HepG2 (cell line): ENCODE results near the gene HSPB9. TPM values are rescaled to one million over a fixed set of nuclear protein-coding genes. Genes with fewer than 3 reads are reported as not detected.

Source experiments
- ATAC-seq: fragments of 200-7000 bp; cut with Tn5 transposase; 3 replicates; pipeline ENCODE4 v1.9.1; 2020; ENCODE audit warnings: mild to moderate bottlenecking, moderate library complexity
- BruUV-seq: library from RNA; stranded (reverse); fragments of 400-500 nt; replicated peaks from 2 replicates; lab custom pipeline; 2021; lab: Mats Ljungman, UMichigan
- CTCF ChIA-PET: fragments of 300-600 bp; formaldehyde crosslinking; extraction: SDS; loops from one replicate; lab custom pipeline; 2021; ENCODE audit warnings: low total read pairs, inconsistent platforms, low intra/inter-chr PET ratio; lab: Yijun Ruan, JAX
- POLR2A ChIA-PET: fragments of 350-600 bp; sonication (Branson Sonifier 250); formaldehyde crosslinking; loops from one replicate; lab custom pipeline; 2020; ENCODE audit warnings: antibody characterized with exemption, inconsistent platforms; lab: Yijun Ruan, JAX
- DNase-seq: peaks from one replicate; pipeline ENCODE4 v3.0.0-alpha.2; 2015; ENCODE audit warnings: low spot score
- FAIRE-seq: peaks from 3 replicates; lab custom pipeline; 2011; peaks lifted over from hg19 to GRCh38; lab: Jason Lieb, UNC
- H2AFZ ChIP-seq: one replicate; pipeline ENCODE4 v1.6.1; 2011; ENCODE audit warnings: low read length, inconsistent platforms
- H3K27ac ChIP-seq: fragments of 300-600 bp; 3 replicates; pipeline ENCODE4 v1.8.0; 2011; ENCODE audit warnings: mixed run types, mild to moderate bottlenecking, mixed read lengths, low read length, inconsistent platforms; ENCODE audit not compliant: insufficient read depth; ENCODE audit errors: extremely low read length
- H3K27me3 ChIP-seq, 2 experiments: fragments of 200-600 bp in 1 of 2; 2 replicates in 1 of 2; 3 replicates in 1 of 2; pipeline versions ENCODE4 v1.6.0 to v1.8.0; 2011; ENCODE audit warnings: low read length in 2 of 2, mild to moderate bottlenecking in 2 of 2, moderate library complexity in 2 of 2, inconsistent platforms in 1 of 2; ENCODE audit not compliant: insufficient read depth in 2 of 2, control insufficient read depth in 1 of 2
- H3K36me3 ChIP-seq, 2 experiments: fragments of 200-600 bp in 1 of 2; replicated peaks in 1 of 2; 2 replicates in 1 of 2; 3 replicates in 1 of 2; pipeline versions ENCODE4 v1.5.1 to v1.8.0; 2011; ENCODE audit warnings: low read length in 2 of 2, inconsistent platforms in 1 of 2; ENCODE audit not compliant: insufficient read depth in 2 of 2, control insufficient read depth in 1 of 2
- H3K4me1 ChIP-seq: 2 replicates; pipeline ENCODE4 v1.5.1; 2012; ENCODE audit warnings: low read length, inconsistent platforms; ENCODE audit not compliant: insufficient read depth
- H3K4me2 ChIP-seq: 2 replicates; pipeline ENCODE4 v1.6.0; 2011; ENCODE audit warnings: low read depth, low read length, inconsistent platforms
- H3K4me3 ChIP-seq, 3 experiments: fragments of 200-600 bp in 1 of 3; sonication (generic), shearing (Covaris generic) in 1 of 3; replicated peaks in 1 of 3; 2 replicates each; pipeline ENCODE4 v1.5.1; 2011 to 2016; ENCODE audit warnings: low read length in 3 of 3, inconsistent platforms in 2 of 3, low read depth in 2 of 3, mild to moderate bottlenecking in 2 of 3, control low read depth in 1 of 3, mixed read lengths in 1 of 3; ENCODE audit not compliant: insufficient read depth in 1 of 3
- H3K79me2 ChIP-seq: one replicate; pipeline ENCODE4 v1.6.1; 2011; ENCODE audit warnings: low read length, inconsistent platforms; ENCODE audit not compliant: insufficient read depth
- H3K9ac ChIP-seq: 2 replicates; pipeline ENCODE4 v1.6.0; 2011; ENCODE audit warnings: mild to moderate bottlenecking, low read depth, low read length, inconsistent platforms; ENCODE audit not compliant: insufficient read depth
- H3K9me3 ChIP-seq: 2 replicates; pipeline ENCODE4 v1.5.1; 2012; ENCODE audit warnings: mild to moderate bottlenecking, low read length
- H4K20me1 ChIP-seq: 2 replicates; pipeline ENCODE4 v1.6.0; 2011; ENCODE audit warnings: inconsistent platforms, mild to moderate bottlenecking, low read length, moderate library complexity; ENCODE audit not compliant: insufficient read depth
- ADNP ChIP-seq: sonication (generic); formaldehyde crosslinking; IDR thresholded peaks from 2 replicates; pipeline ENCODE4 v1.4.0; 2020; ENCODE audit warnings: missing genetic modification reagents
- ELF1 ChIP-seq: sonication (generic); formaldehyde crosslinking; IDR thresholded peaks from 2 replicates; pipeline ENCODE4 v1.4.0; 2020; ENCODE audit warnings: missing genetic modification reagents
- NRL ChIP-seq: sonication (generic); formaldehyde crosslinking; IDR thresholded peaks from 2 replicates; pipeline ENCODE4 v1.5.0; 2020; ENCODE audit warnings: missing genetic modification reagents, mild to moderate bottlenecking, moderate library complexity, borderline replicate concordance
- POLR2G ChIP-seq: fragments of 200-400 bp; formaldehyde crosslinking; IDR thresholded peaks from 2 replicates; pipeline ENCODE4 v1.6.1; 2018; ENCODE audit warnings: mild to moderate bottlenecking, low read depth, low read length, moderate library complexity
- TP53 ChIP-seq: sonication (generic); formaldehyde crosslinking; conservative IDR thresholded peaks from 2 replicates; pipeline ENCODE4 v1.4.0; 2020; ENCODE audit warnings: missing genetic modification reagents
- ZNF382 ChIP-seq: sonication (generic); formaldehyde crosslinking; IDR thresholded peaks from 2 replicates; pipeline ENCODE4 v1.5.0; 2020; ENCODE audit warnings: missing genetic modification reagents, mild to moderate bottlenecking, borderline replicate concordance
- ZNF468 ChIP-seq: sonication (generic); formaldehyde crosslinking; IDR thresholded peaks from 2 replicates; pipeline ENCODE4 v1.8.0; 2022; ENCODE audit warnings: mild to moderate bottlenecking, moderate library complexity, missing genetic modification reagents
- WGBS: methylation state at CpG from one replicate; pipeline ENCODE4 v1.1.6; 2017; ENCODE audit warnings: low lambda C conversion rate; 5-methylcytosine and 5-hydroxymethylcytosine counted together
- in situ Hi-C: cut with HindIII; loops from 2 replicates; pipeline ENCODE4 v1.10.0; 2017; ENCODE audit warnings: low pct_unique_long_range_greater_than_20kb; ENCODE audit not compliant: extremely low pct_ligation_motif_present
- intact Hi-C: fragments of 100-400 bp; cut with micrococcal nuclease; formaldehyde crosslinking; loops from one replicate; pipeline ENCODE4 v1.10.0; 2022; ENCODE audit not compliant: unreplicated experiment
- polyA plus RNA-seq, 8 experiments: library from polyadenylated mRNA; depleted of rRNA in 3 of 8; stranded (reverse) in 7 of 8; unstranded in 1 of 8; fragments of >200 nt; fragmentation: Illumina TruSeq in 4 of 8; extraction: Trizol in 4 of 8; gene quantifications; 2 replicates each; pipeline versions ENCODE4 v1.2.1 to v1.2.3, GENCODE V29; 2011 to 2016; ENCODE audit warnings: low read depth in 4 of 8, missing spikeins in 1 of 8, mixed read lengths in 1 of 8; ENCODE audit not compliant: insufficient read depth in 1 of 8
- total RNA-seq, 5 experiments: library from RNA; depleted of rRNA; stranded (reverse); fragments of >200 nt; fragmentation: Illumina TruSeq; extraction: Trizol; gene quantifications; 2 replicates each; pipeline ENCODE4 v1.2.3, GENCODE V29; 2016; ENCODE audit warnings: low read depth in 1 of 5

HSPB9 gene
- total and polyA plus RNA-seq, 2 of the 13 experiments (the other 11 are each of a cell fraction or from before 2014, with no cell fraction given) = 0.05 to 0.24 TPM

- 0 out of 2 replicates have a peak, but pooled peaks have one; percentile 21 for TF ChIP-seq NRL
- TF ChIP-seq ZNF468 = no peak
- TF ChIP-seq ZNF382 = no peak
- no peak for TF ChIP-seq TP53 (CRISPR knock-in tag)
- no peak for TF ChIP-seq ELF1
- TF ChIP-seq, all 625 proteins: peak for 1
- in situ Hi-C loops (loop anchor here (5.0 kb wide), 2 partner anchors 86 to 151 kb away; no protein-coding TSS in a partner anchor), intact Hi-C loops (no loop called here)
- Histone ChIP-seq H3K4me1 (peaks cover 33% of the 10 kb centered on the region), H3K9me3 (no peaks in the 10 kb centered on the region), H3K27me3 (no peaks in the 10 kb centered on the region), H3K9ac (no peak overlapping the region), H3K27ac (peak overlapping the region; percentile 51), H3K79me2 (no peaks in the 10 kb centered on the region), H3K36me3 (peaks cover 7 to 28% of the 10 kb centered on the region in 2 experiments), H2AFZ (no peak overlapping the region), H3K4me2 (no peak overlapping the region), H3K4me3 (no peak overlapping the region), H4K20me1 (no peaks in the 10 kb centered on the region)
- BruUV-seq = TSS peak; percentile 53
- CTCF ChIA-PET = no interaction called here
- WGBS = 91% methylated on average over 28 of the region's 28 CpGs
- DNase-seq = no peak
- POLR2A ChIA-PET = interaction anchor here (1.6 to 2.2 kb wide), 4 partner anchors 22 to 183 kb away, joined by 7 to 13 read pairs (median 10); partner anchors contain the start of genes CNP, DNAJC7 and ODAD4
- no peak for ATAC-seq
- FAIRE-seq = no peak
These were observed 9.1 kb upstream of the HSPB9 start for GRCh38 chr17:42113293-42114069.

- no peaks in the 10 kb centered on the region for H3K27me3 ChIP-seq
- peaks cover 32% of the 10 kb centered on the region for H3K4me1 ChIP-seq
- no peak overlapping the region for H3K4me2 ChIP-seq
- ATAC-seq = no peak
- no peak overlapping the region for H3K4me3 ChIP-seq
- no peak overlapping the region for H3K9ac ChIP-seq
- no peaks in the 10 kb centered on the region for H4K20me1 ChIP-seq
- H3K79me2 ChIP-seq = no peaks in the 10 kb centered on the region
- H3K9me3 ChIP-seq = no peaks in the 10 kb centered on the region
- WGBS = 100% methylated on average over 6 of the region's 9 CpGs
- in situ Hi-C loops (loop anchor here (5.0 kb wide), 2 partner anchors 87 to 152 kb away; no protein-coding TSS in a partner anchor), intact Hi-C loops (no loop called here)
- ChIA-PET POLR2A (interaction anchor here (2.0 kb wide), 1 partner anchor 148 kb away, joined by 12 read pairs; the partner anchor contains the start of gene CNP), CTCF (interaction anchor here (4.0 kb wide), 1 partner anchor 47 kb away, joined by 76 read pairs; no protein-coding TSS in a partner anchor)
- TF ChIP-seq POLR2G (0 out of 2 replicates have a peak, but pooled peaks have one; percentile 24), ADNP (CRISPR knock-in tag) (no peak)
- no TSS peak for BruUV-seq
- DNase-seq = no peak
- no peak for FAIRE-seq
- no peak overlapping the region for H3K27ac ChIP-seq
- H3K36me3 ChIP-seq = peaks cover 7 to 32% of the 10 kb centered on the region in 2 experiments
- H2AFZ ChIP-seq = no peak overlapping the region
These were observed 8.5 kb upstream of the HSPB9 start for GRCh38 chr17:42114118-42114517.
